Keratinocyte (primary cell): ENCODE data around the gene BCAS3. TPM values are rescaled to one million over a fixed set of nuclear protein-coding genes. Genes with fewer than 3 reads are reported as not detected.

Experiments used
- DNase-seq: peaks from one replicate; pipeline ENCODE4 v3.0.0-alpha.2; 2011; ENCODE audit warnings: low read depth, missing footprints, low spot score
- FAIRE-seq: peaks from 2 replicates; lab custom pipeline; 2011; peaks lifted over from hg19 to GRCh38; lab: Jason Lieb, UNC
- H2AFZ ChIP-seq: 2 replicates; pipeline ENCODE4 v1.6.0; 2012; ENCODE audit warnings: low read length, control low read depth, inconsistent platforms; ENCODE audit not compliant: control insufficient read depth
- H3K27ac ChIP-seq: 2 replicates; pipeline ENCODE4 v1.5.1; 2011; ENCODE audit warnings: low read length; ENCODE audit not compliant: control insufficient read depth, insufficient read depth
- H3K27me3 ChIP-seq: 3 replicates; pipeline ENCODE4 v1.6.0; 2011; ENCODE audit warnings: low read length; ENCODE audit not compliant: control insufficient read depth, insufficient read depth; ENCODE audit errors: extremely low read depth
- H3K36me3 ChIP-seq, 2 experiments: 2 replicates in 1 of 2; 3 replicates in 1 of 2; pipeline ENCODE4 v1.5.1; 2011; ENCODE audit warnings: low read length in 2 of 2, mild to moderate bottlenecking in 1 of 2; ENCODE audit not compliant: control insufficient read depth in 2 of 2, insufficient read depth in 2 of 2; ENCODE audit errors: extremely low read depth in 1 of 2
- H3K4me1 ChIP-seq: 3 replicates; pipeline ENCODE4 v1.5.1; 2011; ENCODE audit warnings: low read length; ENCODE audit not compliant: control insufficient read depth, insufficient read depth; ENCODE audit errors: extremely low read depth
- H3K4me2 ChIP-seq: 3 replicates; pipeline ENCODE4 v1.6.0; 2011; ENCODE audit warnings: low read depth, low read length; ENCODE audit not compliant: control insufficient read depth, insufficient read depth; ENCODE audit errors: extremely low read depth
- H3K4me3 ChIP-seq, 3 experiments: fragments of 200-600 bp in 1 of 3; sonication (generic) in 1 of 3; 2 replicates in 2 of 3; 3 replicates in 1 of 3; pipeline ENCODE4 v1.5.1; 2011 to 2016; ENCODE audit warnings: low read length in 3 of 3, mild to moderate bottlenecking in 3 of 3, control low read depth in 2 of 3, inconsistent platforms in 1 of 3, low read depth in 1 of 3, mixed read lengths in 1 of 3, mixed run types in 1 of 3, moderate library complexity in 1 of 3; ENCODE audit not compliant: control insufficient read depth in 2 of 3, insufficient read depth in 2 of 3; ENCODE audit errors: extremely low read depth in 1 of 3
- H3K79me2 ChIP-seq: 2 replicates; pipeline ENCODE4 v1.6.0; 2012; ENCODE audit warnings: low read length; ENCODE audit not compliant: control insufficient read depth, insufficient read depth
- H3K9ac ChIP-seq: 3 replicates; pipeline ENCODE4 v1.6.0; 2011; ENCODE audit warnings: low read length; ENCODE audit not compliant: control insufficient read depth, insufficient read depth; ENCODE audit errors: extremely low read depth
- H3K9me1 ChIP-seq: 3 replicates; pipeline ENCODE4 v1.6.0; 2011; ENCODE audit warnings: low read length; ENCODE audit not compliant: control insufficient read depth, insufficient read depth; ENCODE audit errors: extremely low read depth
- H3K9me3 ChIP-seq: 2 replicates; pipeline ENCODE4 v1.5.1; 2012; ENCODE audit warnings: low read depth, low read length; ENCODE audit not compliant: control insufficient read depth
- H4K20me1 ChIP-seq: 3 replicates; pipeline ENCODE4 v1.6.0; 2011; ENCODE audit warnings: low read length; ENCODE audit not compliant: control insufficient read depth, insufficient read depth; ENCODE audit errors: extremely low read depth
- EZH2 ChIP-seq: IDR thresholded peaks from one replicate; pipeline ENCODE4 v1.6.1; 2012; ENCODE audit warnings: inconsistent platforms, mild to moderate bottlenecking, low read length, moderate library complexity
- dilution Hi-C: fragments of 300-500 bp; cut with MboI; formaldehyde crosslinking; loops from one replicate; pipeline ENCODE4 v1.7.0; 2020; ENCODE audit warnings: low sequenced_read_pairs; ENCODE audit not compliant: extremely low pct_ligation_motif_present
- polyA plus RNA-seq, 5 experiments: library from polyadenylated mRNA; depleted of rRNA in 3 of 5; stranded (reverse) in 3 of 5; stranded (forward) in 1 of 5; unstranded in 1 of 5; fragments of >200 nt; gene quantifications; 1 replicate in 1 of 5; 2 replicates in 3 of 5; 3 replicates in 1 of 5; pipeline versions ENCODE4 v1.2.1 to v1.2.3, GENCODE V29; 2011 to 2012; ENCODE audit warnings: missing spikeins in 2 of 5, low read depth in 1 of 5, low replicate concordance in 1 of 5
- TF ChIP-seq, protein P1 (sequence below), 3 experiments: IDR thresholded peaks in 1 of 3; conservative IDR thresholded peaks in 1 of 3; optimal IDR thresholded peaks in 1 of 3; 2 replicates in 2 of 3; 3 replicates in 1 of 3; pipeline versions ENCODE3 to v1.5.1; 2011; ENCODE audit warnings: low read length in 3 of 3, mild to moderate bottlenecking in 3 of 3, moderate library complexity in 2 of 3, control low read depth in 1 of 3, inconsistent platforms in 1 of 3; ENCODE audit not compliant: insufficient read depth in 2 of 3; ENCODE audit errors: extremely low read depth in 1 of 3

The BCAS3 gene
- polyA plus RNA-seq, 1 donor (not counting 4 experiments of a cell fraction or from before 2014, with no cell fraction given), result 11.8 TPM

DNA sequence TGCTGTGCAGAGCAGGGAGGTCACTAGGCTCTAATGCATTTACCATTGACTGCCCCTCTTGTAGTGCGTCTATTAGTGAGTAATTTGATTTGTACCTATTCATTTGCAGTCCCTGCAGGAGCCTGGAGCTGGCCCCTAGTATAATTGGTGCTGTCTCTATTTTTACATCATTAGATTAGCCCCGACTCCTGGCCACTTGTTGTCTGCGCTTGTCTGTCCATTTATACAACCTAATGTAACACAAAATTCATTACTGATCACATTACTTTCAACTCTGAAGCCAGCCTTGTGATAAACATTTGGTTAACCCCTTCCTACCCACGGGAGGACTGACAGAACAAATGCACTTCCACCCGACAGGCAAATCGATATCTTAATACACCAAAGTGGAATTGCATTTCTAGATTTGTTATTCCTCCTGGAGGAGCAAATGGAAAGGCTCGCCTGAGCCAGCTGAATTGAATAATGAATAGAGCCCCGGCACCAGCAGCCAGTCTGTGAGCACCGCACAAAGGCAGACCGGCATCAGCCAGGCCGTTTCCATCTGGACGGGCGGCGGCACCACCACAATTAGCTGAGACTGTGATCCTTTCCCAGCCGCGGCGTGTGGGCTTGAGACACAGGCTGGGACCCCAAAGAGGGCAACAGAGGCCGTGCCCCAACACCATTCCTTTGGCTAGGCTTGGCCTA, 703.3 kb downstream of the BCAS3 start:
- Histone ChIP-seq H3K9me3 (no peaks in the 10 kb centered on the region), H3K27me3 (no peaks in the 10 kb centered on the region), H3K27ac (no peak overlapping the region), H3K9me1 (no peaks in the 10 kb centered on the region), H4K20me1 (peaks cover 2% of the 10 kb centered on the region), H2AFZ (no peak overlapping the region), H3K9ac (no peak overlapping the region), H3K4me3 (no peak overlapping the region), H3K4me2 (no peak overlapping the region), H3K36me3 (no peaks in the 10 kb centered on the region), H3K79me2 (no peaks in the 10 kb centered on the region), H3K4me1 (no peaks in the 10 kb centered on the region)
- dilution Hi-C loops, result no loop called here
- DNase-seq (no peak), FAIRE-seq (no peak)
- TF ChIP-seq, protein P1, sequence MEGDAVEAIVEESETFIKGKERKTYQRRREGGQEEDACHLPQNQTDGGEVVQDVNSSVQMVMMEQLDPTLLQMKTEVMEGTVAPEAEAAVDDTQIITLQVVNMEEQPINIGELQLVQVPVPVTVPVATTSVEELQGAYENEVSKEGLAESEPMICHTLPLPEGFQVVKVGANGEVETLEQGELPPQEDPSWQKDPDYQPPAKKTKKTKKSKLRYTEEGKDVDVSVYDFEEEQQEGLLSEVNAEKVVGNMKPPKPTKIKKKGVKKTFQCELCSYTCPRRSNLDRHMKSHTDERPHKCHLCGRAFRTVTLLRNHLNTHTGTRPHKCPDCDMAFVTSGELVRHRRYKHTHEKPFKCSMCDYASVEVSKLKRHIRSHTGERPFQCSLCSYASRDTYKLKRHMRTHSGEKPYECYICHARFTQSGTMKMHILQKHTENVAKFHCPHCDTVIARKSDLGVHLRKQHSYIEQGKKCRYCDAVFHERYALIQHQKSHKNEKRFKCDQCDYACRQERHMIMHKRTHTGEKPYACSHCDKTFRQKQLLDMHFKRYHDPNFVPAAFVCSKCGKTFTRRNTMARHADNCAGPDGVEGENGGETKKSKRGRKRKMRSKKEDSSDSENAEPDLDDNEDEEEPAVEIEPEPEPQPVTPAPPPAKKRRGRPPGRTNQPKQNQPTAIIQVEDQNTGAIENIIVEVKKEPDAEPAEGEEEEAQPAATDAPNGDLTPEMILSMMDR (optimal IDR thresholded peaks at IDR 0.05 in 1 of 3, IDR thresholded peaks at IDR 0.05 in 1 of 3, conservative IDR thresholded peaks at IDR 0.05 in 1 of 3; ENCODE audit: extremely low read depth in 1 of 3, insufficient read depth in 2 of 3, low read length in 3 of 3), result no peak
- no peak for TF ChIP-seq EZH2

DNA sequence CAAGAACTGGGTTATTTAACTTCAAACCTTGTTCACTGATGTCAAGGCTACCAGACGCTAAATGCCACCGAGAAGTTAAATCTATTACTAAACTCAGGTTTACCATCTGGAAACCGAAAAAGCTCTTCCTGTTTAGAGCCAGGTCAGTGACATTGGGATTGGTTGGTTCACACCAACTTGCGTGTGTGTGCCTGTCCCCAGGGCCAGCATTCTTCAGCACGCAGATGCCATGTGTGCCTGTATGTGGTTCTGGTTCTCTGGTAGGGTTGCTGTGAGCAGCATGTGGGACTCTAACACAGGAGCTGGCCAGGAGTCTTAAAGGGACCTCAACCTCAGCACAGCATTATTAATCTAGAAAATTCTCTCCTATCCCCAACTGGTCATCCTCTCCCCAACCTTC, 703.9 kb downstream of the BCAS3 start:
- no peak overlapping the region for H3K9ac ChIP-seq
- no peaks in the 10 kb centered on the region for H3K36me3 ChIP-seq
- H3K4me2 ChIP-seq, result no peak overlapping the region
- dilution Hi-C loops, result no loop called here
- no peaks in the 10 kb centered on the region for H3K79me2 ChIP-seq
- no peaks in the 10 kb centered on the region for H3K9me3 ChIP-seq
- no peaks in the 10 kb centered on the region for H3K27me3 ChIP-seq
- TF ChIP-seq, protein P1 (optimal IDR thresholded peaks at IDR 0.05 in 1 of 3, IDR thresholded peaks at IDR 0.05 in 1 of 3, conservative IDR thresholded peaks at IDR 0.05 in 1 of 3; ENCODE audit: extremely low read depth in 1 of 3, insufficient read depth in 2 of 3, low read length in 3 of 3), result no peak
- no peak for TF ChIP-seq EZH2
- peaks cover 2% of the 10 kb centered on the region for H4K20me1 ChIP-seq
- no peak overlapping the region for H3K27ac ChIP-seq
- no peak overlapping the region for H2AFZ ChIP-seq
- FAIRE-seq (no peak), DNase-seq (no peak)
- H3K9me1 ChIP-seq, result no peaks in the 10 kb centered on the region
- H3K4me3 ChIP-seq, result no peak overlapping the region
- no peaks in the 10 kb centered on the region for H3K4me1 ChIP-seq
